ENCODE results near the gene NBAS.

GRCh38 chr2:15584316-15584715 is 23.2 kb upstream of the NBAS start:
- TF ChIP-seq CTCF (IDR thresholded peaks at IDR 0.05; ENCODE audit: insufficient read depth, low read length, poor library complexity, severe bottlenecking): no peak
- TF ChIP-seq EZH2phosphoT487 (conservative IDR thresholded peaks at IDR 0.05; ENCODE audit: low read length): no peak

Data from SU-DHL-6 (cell line).